Left ventricle myocardium superior (tissue), 1 donor: ENCODE data around the gene SLC13A2. TPM values are rescaled to one million over a fixed set of nuclear protein-coding genes. Genes with fewer than 3 reads are reported as not detected.

Experiments
- ATAC-seq: fragments of 200-7000 bp; cut with Tn5 transposase; one replicate; pipeline ENCODE4 v1.9.1; 2020; ENCODE audit warnings: mild to moderate bottlenecking, moderate library complexity
- DNase-seq: peaks from one replicate; pipeline ENCODE4 v3.0.0-alpha.2; 2020
- intact Hi-C: fragments of 100-400 bp; cut with micrococcal nuclease; formaldehyde crosslinking; loops from one replicate; pipeline ENCODE4 v1.11.0; 2022
- total RNA-seq: library from RNA; stranded (reverse); fragmentation: NEBNext Ultra II Directional; extraction: Animal tissue kit (Norgen Biotek cat#: 25700); gene quantifications from one replicate; pipeline ENCODE4 v1.2.1, GENCODE V29; 2021
- donor health status: DM: no; HTN: yes; CAD: no; lungs with severe emphysema.

Gene SLC13A2
- total RNA-seq, 1 donor from 2014 or later: not detected

DNA sequence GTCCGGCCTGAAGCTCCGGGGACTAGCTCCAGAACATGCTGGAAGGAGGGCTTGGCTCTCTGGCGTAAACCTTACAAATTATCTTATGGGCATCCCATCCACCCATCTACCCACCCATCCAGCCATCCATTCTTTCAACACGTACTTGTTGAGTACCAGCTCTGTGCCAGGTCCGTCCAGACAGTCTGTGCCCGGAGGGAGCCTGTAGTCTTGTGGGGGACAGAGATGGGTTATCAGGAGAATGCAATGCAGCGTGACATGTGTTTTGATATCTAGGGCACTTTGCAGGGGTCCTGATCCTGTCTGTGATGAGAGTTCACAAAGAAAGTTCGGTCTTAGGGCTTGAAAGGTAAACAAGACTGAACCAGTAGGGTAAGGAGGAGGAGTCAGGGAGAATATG lies 4.1 kb upstream of the SLC13A2 start:
- intact Hi-C loops: no loop called here
- ATAC-seq: no peak
- DNase-seq: no peak

DNA sequence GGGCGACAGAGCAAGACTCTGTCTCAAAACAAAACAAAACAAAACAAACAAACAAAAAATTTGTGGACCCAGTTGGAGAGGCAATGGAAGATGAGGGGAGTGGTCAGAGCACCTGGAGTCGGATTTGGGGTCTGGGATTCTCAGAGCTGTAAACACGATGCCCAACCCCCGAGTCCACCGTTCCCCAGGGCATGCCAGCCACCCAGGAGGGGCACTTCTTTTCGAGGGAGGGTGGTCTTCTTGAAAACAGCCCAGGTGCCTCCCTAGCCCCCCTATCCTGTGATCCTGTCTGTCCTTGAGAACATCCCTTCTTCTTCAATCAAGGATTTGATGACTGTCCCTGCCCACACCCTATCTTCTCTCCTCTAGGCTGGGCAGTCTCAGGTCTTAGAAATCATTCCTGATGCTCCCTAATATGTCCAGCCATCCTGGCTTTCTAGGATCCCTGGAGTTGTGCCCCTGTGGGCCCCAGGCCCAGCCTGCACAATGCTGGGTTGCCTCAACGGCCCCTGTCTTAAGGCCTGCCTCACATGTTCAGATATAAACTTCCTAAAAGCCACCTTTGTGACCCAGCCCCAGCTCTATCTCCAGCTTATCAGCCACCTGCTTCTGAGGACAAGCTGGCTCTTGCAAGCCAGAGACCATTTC lies 3.1 kb upstream of the SLC13A2 start:
- ATAC-seq (no peak), DNase-seq (no peak)
- intact Hi-C loops: no loop called here

DNA sequence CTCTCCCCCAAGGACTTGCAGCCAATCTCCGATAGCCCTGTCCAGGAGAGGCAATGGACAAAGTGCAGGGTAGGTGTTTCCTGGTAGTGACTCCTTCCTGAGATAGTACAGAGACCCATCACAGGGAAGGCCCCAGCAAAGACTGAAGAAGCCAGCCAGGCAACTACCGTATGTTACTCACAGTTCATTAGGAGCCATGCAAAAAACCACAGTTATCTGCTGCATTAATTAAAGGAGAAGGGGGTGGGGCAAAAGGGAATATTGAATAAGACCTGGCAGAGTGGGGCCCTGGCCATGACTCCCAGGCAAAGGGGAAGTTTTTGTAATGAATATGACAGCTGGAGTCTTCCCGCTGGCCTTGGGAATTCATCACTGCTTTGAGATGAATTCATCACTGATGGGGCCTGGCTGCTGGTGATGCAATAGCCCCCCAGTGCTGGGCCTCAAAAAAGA lies 2.5 kb upstream of the SLC13A2 start:
- intact Hi-C loops: no loop called here
- no peak for DNase-seq
- ATAC-seq: no peak

DNA sequence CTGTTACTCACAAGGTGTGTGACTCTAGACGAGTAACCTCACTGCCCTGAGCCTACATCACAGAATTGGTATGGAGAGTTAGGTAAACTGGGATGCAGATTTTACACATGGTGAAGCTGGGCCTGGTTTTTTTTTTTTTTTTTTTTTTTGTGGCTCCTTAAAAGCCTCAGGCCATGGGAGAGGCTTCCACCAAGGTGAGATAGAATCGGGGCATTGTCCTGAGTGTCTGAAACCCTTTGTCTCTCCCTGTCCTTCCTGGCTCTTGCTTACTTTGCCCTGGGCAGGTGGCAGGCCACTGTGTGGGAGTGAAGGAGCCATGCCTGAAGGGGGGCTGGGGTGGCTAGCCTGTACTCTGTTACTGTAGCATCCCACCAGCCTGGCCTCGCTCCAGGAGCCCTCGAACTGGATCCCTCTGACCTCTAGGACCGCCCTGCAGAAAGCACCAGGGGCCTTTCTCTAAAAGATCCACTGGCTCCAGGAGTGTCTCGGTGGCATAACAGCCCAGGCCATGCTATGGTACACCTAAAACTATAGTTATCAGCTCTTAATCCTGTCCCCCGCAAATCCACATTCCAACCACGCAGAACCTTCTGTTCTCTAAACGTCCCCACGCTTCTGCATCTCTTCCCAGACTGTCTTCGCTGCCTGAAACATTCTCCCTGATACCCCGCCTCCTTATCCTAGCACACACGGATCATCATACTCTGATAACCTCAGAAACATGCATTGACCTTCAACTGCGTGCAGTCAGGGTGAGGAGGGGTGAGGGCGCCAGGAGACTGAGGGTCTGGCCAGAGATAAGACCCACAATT lies 1.7 kb upstream of the SLC13A2 start:
- ATAC-seq (no peak), DNase-seq (no peak)
- intact Hi-C loops: no loop called here

DNA sequence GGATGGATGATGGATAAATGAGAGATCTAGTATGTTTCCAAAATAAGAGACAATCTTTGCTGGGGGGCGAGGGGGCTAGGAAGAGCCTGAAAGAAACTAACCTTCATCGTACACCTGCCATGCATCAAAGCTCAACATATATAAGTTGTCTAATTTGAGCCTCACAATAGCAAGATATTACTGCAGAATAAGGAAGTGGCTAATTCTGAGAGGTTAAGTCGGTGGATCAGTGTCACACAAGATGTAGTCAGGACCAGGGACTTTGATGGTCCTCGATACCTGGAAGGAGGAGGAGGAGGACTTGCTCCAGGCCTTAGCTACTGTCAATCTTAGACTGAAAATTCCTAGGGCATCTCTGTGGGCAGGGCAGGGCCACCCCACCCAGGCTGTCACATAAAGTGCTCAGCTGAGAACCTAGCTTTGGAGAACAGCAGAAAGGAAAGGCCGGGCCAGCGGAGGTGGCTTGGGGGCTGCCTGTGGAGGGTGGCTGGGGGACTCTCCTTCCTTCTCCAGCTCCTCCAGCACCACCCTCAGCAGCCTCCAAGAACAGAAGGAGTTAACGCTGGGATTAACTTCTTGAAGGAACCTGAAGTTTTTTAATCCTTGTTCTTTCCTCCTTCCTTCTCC lies 460 bp upstream of the SLC13A2 start:
- no peak for ATAC-seq
- intact Hi-C loops: no loop called here
- DNase-seq: no peak

DNA sequence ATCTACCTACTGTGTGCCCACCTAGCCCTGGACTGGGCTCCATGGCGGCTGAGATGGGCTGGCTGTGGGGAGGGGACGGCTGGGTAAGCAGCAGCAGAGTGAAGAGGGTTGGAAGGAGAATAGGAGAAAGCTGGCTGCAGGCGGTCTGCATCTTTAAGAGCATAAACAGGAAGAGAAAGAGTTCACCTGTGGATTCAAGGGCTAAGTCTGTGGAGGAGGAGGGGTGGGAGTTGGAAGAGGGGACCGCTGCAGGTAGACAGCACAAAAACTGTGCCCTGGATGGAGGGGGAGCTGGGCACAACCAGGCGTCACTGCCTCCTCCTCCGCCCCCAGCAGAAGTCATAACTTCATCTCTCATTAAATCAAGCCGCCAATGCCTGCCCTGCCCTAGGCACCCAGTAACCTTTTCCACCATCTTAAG lies 677 bp downstream of the SLC13A2 start:
- ATAC-seq: no peak
- DNase-seq: no peak
- intact Hi-C loops: no loop called here

DNA sequence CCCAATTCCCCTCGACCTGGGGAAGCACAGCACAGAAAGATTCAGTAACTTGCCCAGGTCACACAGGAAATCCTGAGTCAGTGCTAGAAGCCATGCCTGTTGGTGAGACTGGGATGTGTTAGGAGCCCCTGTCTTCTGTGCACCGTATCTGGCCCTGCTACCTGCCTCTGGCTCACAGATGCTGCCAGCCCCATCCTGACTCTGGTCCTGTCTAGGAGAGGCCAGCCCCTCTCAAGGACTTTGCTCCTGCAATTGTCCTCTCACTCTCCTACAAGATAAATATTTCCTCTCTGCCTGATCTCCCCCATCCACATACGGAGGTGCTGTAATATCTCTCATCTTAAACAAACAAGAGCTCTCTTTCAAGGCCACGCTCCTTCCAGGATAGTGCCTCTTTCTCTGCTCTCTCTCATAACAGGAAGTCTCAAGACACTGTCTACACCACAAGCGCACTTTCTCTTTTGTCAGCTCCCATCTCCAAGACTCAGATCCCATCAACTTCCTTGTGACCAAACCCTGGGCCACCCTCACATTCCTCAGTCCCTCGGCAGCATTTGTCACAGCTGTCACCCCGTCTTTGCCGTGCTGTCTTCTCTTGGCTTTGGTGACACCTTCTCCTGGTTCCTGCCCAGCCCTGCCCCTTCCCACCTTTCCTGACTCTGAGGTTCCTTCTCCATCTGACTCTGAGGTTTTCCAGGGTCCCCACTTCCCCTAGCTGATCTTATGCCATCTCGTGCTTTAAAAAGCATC lies 1.9 kb downstream of the SLC13A2 start:
- intact Hi-C loops: no loop called here
- ATAC-seq (no peak), DNase-seq (no peak)

DNA sequence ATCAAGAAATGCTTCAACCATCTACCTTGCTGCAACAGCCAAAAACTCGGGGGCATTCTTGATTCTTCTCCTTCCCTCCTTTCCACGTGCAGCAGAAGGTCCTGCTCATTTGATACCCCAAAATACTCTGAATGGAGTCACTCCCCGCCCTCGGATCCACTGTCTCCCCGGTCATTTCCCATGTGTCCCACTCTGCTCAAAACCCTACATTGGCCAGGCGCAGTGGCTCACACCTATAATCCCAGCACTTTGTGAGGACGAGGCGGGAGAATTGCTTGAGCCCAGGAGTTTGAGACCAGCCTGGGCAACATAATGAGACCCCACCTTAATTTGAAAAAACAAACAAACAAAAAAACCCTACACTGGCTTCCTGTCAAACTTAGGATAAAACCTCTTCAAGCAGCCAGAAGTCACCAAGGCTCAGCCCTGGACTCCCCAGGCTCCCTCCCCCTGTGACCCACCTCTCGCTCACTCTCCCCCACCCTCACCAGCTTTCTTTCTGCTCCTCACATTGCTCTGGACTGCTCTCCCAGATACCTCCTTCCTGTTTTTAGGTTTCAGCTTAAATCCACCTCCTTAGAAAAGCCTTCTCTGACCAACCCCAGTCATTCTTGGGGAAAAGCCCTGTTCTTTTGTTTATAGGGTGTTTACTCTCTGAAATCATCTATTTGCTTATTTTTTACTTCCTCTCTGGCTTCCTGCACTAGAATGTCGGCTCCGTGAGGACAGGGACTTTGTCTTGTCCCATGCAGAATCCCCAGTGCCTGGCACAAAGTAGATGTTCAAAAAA lies 2.8 kb downstream of the SLC13A2 start:
- DNase-seq: no peak
- intact Hi-C loops: no loop called here
- no peak for ATAC-seq

DNA sequence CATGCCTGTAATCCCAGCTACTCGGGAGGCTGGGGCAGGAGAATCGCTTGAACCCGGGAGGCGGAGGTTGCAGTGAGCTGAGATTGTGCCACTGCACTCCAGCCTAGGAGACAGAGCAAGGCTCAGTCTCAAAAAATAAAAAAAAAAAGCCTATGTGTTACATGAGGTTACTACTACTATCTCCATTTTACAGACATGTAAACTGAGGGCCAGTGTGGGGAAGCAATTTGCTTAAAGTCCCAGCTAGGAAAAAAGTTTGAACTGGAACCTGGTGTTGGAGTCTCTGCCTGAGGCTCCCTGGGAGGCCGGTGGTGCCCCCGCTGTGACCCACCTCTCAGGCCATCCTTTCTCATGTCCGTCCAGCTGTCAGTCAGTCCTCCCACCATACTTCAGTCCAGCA lies 4.5 kb downstream of the SLC13A2 start:
- ATAC-seq (no peak), DNase-seq (no peak)
- intact Hi-C loops: no loop called here

DNA sequence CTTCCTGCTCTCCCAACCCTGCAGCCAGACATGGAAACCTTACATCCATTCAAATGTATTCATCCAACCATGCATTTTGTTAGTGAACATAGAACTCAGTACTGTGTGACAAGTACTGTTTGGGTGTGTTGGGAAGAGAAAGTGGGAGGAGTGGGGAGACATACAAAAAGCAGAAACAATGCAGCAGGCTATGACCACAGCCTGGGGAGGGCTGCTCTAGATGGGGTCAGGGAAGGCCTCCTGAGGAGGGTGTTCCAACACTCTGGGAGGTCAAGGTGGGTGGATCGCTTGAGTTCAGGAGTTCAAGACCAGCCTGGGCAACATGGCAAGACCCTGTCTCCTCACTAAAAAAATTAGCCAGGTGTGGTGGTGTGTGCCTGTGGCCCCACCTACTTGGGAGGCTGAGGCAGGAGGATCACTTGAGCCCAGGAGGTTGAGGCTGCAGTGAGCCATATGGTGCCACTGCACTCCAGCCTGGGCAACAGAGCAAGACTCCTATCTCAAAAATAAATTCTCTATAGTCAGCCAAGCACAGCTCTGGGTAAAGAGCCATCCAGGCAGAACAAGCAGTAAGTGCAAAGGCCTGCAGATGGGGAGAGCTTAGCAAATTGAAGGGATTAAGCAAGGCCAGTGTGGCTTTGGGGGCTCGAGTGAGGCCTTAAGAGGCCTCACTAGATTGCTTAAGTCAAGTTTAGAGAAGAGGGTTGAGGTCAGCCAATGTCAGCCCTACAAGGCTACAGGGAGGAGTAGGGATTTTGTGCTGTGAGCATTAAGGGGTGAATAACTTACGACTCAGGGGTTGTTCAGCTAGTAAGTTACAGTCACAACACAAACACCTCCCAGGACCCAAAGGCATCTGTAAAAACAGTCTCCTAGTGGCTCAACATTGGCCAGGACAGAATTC lies 5.5 kb downstream of the SLC13A2 start:
- DNase-seq: no peak
- ATAC-seq: no peak
- intact Hi-C loops: no loop called here

DNA sequence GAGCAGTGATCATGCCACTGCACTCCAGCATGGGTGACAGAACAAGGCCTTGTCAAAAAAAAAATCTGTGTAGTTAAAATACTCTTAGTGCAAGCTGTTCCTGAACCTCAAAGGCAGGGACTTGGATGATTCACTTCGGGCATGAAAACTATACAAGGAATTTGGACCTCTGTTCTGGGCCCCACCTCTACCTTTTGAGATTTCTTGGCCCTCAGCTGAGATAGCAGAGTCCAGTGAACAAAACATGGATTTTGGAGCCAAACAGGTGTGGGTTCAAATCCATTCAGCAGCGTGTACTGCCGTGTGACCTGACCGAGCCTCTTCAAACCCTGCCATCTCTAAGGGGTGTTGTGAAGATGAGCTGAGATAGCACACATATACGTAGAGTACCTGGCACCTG lies 6.8 kb downstream of the SLC13A2 start:
- intact Hi-C loops: no loop called here
- ATAC-seq: no peak
- no peak for DNase-seq

DNA sequence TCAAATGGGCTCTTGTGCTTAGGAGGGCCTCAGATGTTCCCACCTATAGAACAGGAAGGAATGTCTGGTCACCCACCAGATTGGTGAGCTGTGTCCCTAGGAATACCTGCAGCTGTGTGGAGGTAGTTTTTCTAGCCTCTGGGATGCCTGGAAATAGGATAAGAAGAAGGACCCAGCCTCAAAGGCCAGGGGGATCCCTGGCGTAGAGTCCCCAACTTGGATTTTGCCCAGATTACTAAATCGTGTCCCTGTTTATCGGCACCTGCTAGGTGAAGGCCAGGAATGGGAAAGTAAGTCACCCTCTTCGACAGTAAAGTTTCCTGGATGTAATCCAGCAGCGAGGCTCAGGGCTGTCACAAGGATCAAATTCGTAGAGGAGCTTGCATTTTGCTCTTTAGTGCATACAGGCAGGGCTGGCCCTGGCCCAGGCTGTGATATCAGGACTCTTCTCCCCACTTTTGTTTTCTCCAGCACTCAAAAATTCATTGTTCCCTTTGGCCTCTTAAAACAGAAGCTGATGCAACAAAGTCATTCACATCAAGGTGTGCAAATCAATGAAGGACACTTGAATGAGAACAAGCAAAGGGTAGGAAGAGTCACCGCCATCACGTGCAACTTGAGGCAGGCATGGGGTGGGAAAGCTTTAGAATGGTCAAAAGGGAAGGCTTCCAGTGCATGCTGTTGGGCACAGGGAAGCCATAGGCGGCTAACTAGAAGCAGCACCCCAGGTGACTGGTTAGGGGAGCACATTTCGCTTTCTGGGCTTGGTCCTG lies 7.5 kb downstream of the SLC13A2 start:
- DNase-seq (no peak), ATAC-seq (no peak)
- intact Hi-C loops: no loop called here

DNA sequence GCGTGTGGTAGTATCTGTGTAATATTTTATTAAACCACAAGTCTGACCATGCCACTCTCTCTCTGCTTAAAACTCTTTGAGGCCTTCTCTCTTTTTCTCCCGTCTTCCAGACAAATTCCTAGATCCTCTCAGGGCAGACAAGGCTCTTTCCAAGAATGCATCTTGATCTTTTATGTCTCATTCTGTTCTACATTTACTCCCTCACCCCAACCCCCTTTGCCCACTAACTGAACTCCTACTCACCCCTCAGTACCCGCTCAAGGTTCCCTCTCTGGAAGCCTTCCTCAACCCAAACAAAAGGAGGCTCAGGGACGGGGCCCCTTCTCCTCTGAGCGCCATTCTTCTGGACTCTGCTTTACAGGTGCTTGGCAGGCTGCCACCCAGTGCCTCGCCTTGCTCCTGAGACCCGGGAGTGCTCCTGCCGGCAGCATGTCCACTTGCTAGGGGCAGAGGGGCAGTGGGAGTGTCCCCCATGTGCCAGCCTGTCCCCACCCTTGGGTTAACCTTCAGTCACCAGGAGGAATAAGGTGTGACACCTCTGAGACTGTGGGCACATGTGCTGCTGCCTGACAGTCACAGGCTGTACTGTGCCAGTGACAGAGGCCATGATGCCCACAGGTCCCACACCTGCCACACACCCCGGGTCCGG lies 9.2 kb downstream of the SLC13A2 start:
- ATAC-seq: no peak
- no peak for DNase-seq
- intact Hi-C loops: no loop called here

DNA sequence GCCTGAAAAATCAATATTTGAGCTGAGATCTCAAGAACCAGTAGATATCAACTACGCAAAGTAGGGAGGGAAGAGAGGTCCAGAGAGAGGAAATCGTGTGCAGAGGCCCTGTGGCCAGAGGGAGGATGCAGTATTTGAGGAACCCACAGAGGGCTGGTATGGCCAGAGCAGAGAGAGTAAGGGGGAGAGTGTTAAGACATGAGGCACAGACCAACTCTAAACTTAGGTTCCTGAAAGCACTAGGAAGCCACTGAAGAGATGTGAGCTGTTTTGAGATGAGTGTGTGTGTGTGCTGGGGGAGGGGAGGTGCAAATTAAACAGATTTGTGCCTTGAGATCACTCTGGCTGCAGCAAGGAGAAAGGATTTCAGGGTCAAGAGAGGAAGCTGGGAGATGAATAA lies 10.9 kb downstream of the SLC13A2 start:
- DNase-seq (no peak), ATAC-seq (no peak)
- intact Hi-C loops: no loop called here

DNA sequence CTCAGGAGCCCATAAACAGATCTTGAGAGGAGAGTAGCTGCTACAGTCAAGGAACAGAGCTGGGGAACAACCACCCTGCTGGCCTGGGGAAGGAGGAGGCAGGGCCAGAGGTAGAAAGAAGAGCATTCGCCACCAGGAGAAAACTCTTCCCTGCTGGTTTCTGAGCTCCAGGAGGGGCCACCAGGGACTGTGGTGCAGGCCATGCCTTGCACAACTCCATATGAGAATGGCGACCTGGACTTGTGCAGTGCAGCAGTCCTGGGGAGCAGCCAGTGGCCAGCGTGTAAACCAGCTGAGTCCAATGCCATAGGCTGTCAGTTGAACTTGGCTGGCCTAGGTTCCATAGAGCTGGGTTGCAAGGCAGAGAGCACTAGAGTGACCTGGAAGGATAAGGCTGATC lies 11.6 kb downstream of the SLC13A2 start:
- ATAC-seq: no peak
- DNase-seq: no peak
- intact Hi-C loops: no loop called here

DNA sequence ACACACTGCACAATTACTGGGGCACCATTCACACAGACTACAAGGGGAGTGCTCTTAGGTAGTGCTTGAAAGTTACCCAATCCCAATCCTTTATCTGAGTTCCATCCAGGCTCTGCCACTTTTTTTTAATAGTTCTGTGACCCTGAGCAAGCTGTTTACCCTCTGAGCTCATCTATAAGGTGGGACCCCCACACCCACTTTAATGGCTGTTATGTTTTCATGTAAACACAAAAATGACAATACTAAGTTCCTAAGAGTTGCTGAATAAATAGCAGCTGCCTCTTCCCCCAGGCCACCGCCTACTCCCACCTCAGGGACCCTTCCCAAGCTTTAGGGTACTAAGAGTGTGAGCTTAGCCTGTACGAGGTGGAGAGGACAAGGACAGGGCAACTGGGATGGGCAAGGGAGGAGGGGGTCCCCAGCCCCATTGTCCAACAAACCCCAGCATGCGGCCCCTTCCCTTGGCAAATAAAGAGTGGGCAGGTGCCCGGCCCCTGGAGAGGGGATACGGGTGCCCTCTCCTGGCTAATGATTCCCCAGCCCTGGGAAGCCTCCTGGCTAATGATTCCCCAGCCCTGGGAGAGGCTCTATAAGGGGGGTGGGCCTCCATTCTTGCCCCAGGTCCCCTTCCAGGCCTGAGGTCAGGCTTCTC lies 14.6 kb downstream of the SLC13A2 start:
- ATAC-seq: no peak
- intact Hi-C loops: no loop called here
- no peak for DNase-seq
